Measurements from ENCODE around the gene NID2. TPM values are rescaled to one million over a fixed set of nuclear protein-coding genes. Genes with fewer than 3 reads are reported as not detected.
A peak's percentile ranks its signal among the peaks of the same experiment; 100 is the strongest.

Gene NID2
- total and polyA plus RNA-seq, 9 donors = 74.9 to 179 (median 112) TPM

DNA sequence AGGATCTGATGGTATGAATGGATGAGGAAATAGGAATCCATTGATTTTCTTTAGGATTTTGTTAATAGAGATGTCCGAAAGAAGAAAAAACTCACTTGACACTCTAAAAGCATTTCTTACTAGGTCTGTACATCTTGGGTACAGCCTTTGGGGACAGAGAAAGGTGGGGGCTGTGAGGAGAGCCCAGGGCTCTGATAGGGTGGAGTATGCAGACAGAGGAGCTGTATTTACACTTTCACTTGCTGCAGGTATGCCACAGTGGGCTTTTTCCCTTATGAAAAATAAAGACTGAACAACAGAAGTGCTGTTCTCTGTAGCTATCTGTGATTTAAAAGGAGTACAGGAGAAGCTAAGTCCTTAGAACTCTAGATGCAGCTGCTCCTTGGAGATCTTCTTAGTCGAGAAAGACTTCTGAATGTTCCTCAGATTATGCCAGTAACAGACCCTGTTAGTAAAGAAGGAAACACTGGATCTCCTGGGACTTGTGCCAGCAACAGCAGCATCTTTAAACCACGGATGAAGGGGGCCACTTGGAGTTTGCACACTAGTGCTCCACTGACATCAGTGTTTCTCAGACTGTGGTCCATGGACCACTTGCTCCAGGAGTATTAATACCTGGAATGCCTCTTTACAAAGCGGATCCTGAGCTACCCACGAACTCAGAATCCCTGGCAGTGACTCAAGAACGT is 98.9 kb downstream of the NID2 start:
- Histone ChIP-seq H3K4me1 (ENCODE audit: control insufficient read depth, insufficient read depth, low read length) (no peaks in the 10 kb centered on the region), H3K36me3 (ENCODE audit: control insufficient read depth, insufficient read depth, low read length) (peaks cover 2% of the 10 kb centered on the region), H3K9me3 (replicated peaks; ENCODE audit: control insufficient read depth, low read depth, low read length) (no peaks in the 10 kb centered on the region), H3K27ac (ENCODE audit: low read length) (no peak overlapping the region), H3K4me3 (ENCODE audit: low read length) (no peak overlapping the region), H3K27me3 (ENCODE audit: control insufficient read depth, insufficient read depth, low read length) (no peaks in the 10 kb centered on the region)
- no peak for DNase-seq
- 40% methylated on average over 5 of the region's 6 CpGs for WGBS (ENCODE audit: insufficient coverage)

GRCh38 chr14:51967521-51967920 is 101.3 kb downstream of the NID2 start:
- no peak overlapping the region for H3K27ac ChIP-seq (ENCODE audit: low read length)
- no peaks in the 10 kb centered on the region for H3K27me3 ChIP-seq (ENCODE audit: control insufficient read depth, insufficient read depth, low read length)
- no peak for DNase-seq
- peaks cover 2% of the 10 kb centered on the region for H3K36me3 ChIP-seq (ENCODE audit: control insufficient read depth, insufficient read depth, low read length)
- no peaks in the 10 kb centered on the region for H3K9me3 ChIP-seq (replicated peaks; ENCODE audit: control insufficient read depth, low read depth, low read length)
- H3K4me1 ChIP-seq (ENCODE audit: control insufficient read depth, insufficient read depth, low read length) = no peaks in the 10 kb centered on the region
- no CpG with 5 or more reads among the region's 2 CpGs for WGBS (ENCODE audit: insufficient coverage)
- no peak overlapping the region for H3K4me3 ChIP-seq (ENCODE audit: low read length)

- Histone ChIP-seq H3K27ac (ENCODE audit: low read length) (peak overlapping the region; percentile 80), H3K27me3 (ENCODE audit: control insufficient read depth, insufficient read depth, low read length) (no peaks in the 10 kb centered on the region), H3K9me3 (replicated peaks; ENCODE audit: control insufficient read depth, low read depth, low read length) (peaks cover 15% of the 10 kb centered on the region), H3K4me3 (ENCODE audit: low read length) (peak overlapping the region; percentile 14), H3K36me3 (ENCODE audit: control insufficient read depth, insufficient read depth, low read length) (peaks cover 7% of the 10 kb centered on the region), H3K4me1 (ENCODE audit: control insufficient read depth, insufficient read depth, low read length) (no peaks in the 10 kb centered on the region)
- WGBS (ENCODE audit: insufficient coverage) = no CpG with 5 or more reads among the region's 4 CpGs
- DNase-seq = peak; percentile 89
Observed at GRCh38 chr14:51963286-51963685, 105.6 kb downstream of the NID2 start.

- H3K9me3 ChIP-seq (replicated peaks; ENCODE audit: control insufficient read depth, low read depth, low read length) = peaks cover 20% of the 10 kb centered on the region
- 58% methylated on average over 1 of the region's 3 CpGs for WGBS (ENCODE audit: insufficient coverage)
- H3K4me1 ChIP-seq (ENCODE audit: control insufficient read depth, insufficient read depth, low read length) = no peaks in the 10 kb centered on the region
- H3K4me3 ChIP-seq (ENCODE audit: low read length) = no peak overlapping the region
- peak overlapping the region; percentile 80 for H3K27ac ChIP-seq (ENCODE audit: low read length)
- DNase-seq = no peak
- no peaks in the 10 kb centered on the region for H3K27me3 ChIP-seq (ENCODE audit: control insufficient read depth, insufficient read depth, low read length)
- peaks cover 8% of the 10 kb centered on the region for H3K36me3 ChIP-seq (ENCODE audit: control insufficient read depth, insufficient read depth, low read length)
Observed at GRCh38 chr14:51962711-51963110, 106.1 kb downstream of the NID2 start.

- peaks cover 22% of the 10 kb centered on the region for H3K9me3 ChIP-seq (replicated peaks; ENCODE audit: control insufficient read depth, low read depth, low read length)
- no peaks in the 10 kb centered on the region for H3K4me1 ChIP-seq (ENCODE audit: control insufficient read depth, insufficient read depth, low read length)
- no peaks in the 10 kb centered on the region for H3K27me3 ChIP-seq (ENCODE audit: control insufficient read depth, insufficient read depth, low read length)
- H3K36me3 ChIP-seq (ENCODE audit: control insufficient read depth, insufficient read depth, low read length) = peaks cover 7% of the 10 kb centered on the region
- DNase-seq = no peak
- H3K27ac ChIP-seq (ENCODE audit: low read length) = no peak overlapping the region
- H3K4me3 ChIP-seq (ENCODE audit: low read length) = no peak overlapping the region
Observed at GRCh38 chr14:51960866-51961265, 108.0 kb downstream of the NID2 start.

DNA sequence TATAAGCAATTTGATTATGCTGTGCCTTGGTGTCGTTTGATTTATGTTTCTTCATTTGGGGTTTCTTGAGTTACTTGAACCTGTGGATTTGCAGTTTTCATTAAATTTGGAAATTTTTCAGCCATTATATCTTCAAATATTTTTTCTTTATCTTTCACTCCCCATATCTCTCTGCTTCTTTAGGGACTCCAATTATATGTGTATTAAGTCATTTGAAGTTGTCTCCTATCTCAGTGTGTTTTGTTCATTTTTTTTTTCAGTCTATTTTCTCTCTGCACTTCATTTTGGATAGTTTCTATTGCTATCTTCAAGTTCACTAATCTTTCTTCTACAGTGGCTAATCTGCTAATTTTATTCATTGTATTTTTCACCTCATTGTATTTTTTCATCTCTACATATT is 108.9 kb downstream of the NID2 start:
- Histone ChIP-seq H3K9me3 (replicated peaks; ENCODE audit: control insufficient read depth, low read depth, low read length) (peaks cover 22% of the 10 kb centered on the region), H3K27me3 (ENCODE audit: control insufficient read depth, insufficient read depth, low read length) (no peaks in the 10 kb centered on the region), H3K27ac (ENCODE audit: low read length) (no peak overlapping the region), H3K4me1 (ENCODE audit: control insufficient read depth, insufficient read depth, low read length) (no peaks in the 10 kb centered on the region), H3K4me3 (ENCODE audit: low read length) (no peak overlapping the region), H3K36me3 (ENCODE audit: control insufficient read depth, insufficient read depth, low read length) (peaks cover 7% of the 10 kb centered on the region)
- WGBS (ENCODE audit: insufficient coverage) = no CpG with 5 or more reads among the region's 1 CpG
- DNase-seq = no peak

DNA sequence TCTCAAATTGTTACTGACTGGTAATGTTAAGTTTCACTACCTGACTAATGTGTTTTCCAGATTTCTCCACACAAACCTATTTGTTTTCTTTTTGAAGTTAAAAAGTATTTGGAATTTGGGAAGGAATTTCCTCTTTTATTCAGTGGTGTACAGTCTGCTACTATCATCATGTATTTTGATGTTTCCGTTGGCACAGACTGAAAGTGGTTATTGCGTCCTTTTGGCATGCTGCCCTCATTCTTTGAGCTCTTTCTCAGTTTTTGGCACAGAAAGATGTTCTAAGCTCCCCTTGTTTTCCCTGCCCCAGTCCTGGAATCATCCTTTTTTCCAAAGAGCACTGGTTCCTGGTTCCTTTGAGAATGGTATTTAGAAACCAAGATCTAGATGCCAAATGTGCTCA is 110.9 kb downstream of the NID2 start:
- WGBS (ENCODE audit: insufficient coverage) = 14% methylated on average over 1 of the region's 2 CpGs
- Histone ChIP-seq H3K9me3 (replicated peaks; ENCODE audit: control insufficient read depth, low read depth, low read length) (peaks cover 22% of the 10 kb centered on the region), H3K27ac (ENCODE audit: low read length) (no peak overlapping the region), H3K27me3 (ENCODE audit: control insufficient read depth, insufficient read depth, low read length) (no peaks in the 10 kb centered on the region), H3K36me3 (ENCODE audit: control insufficient read depth, insufficient read depth, low read length) (peaks cover 19% of the 10 kb centered on the region), H3K4me3 (ENCODE audit: low read length) (no peak overlapping the region), H3K4me1 (ENCODE audit: control insufficient read depth, insufficient read depth, low read length) (no peaks in the 10 kb centered on the region)
- peak; percentile 46 for DNase-seq

Other genes with a start within 250 kb of the NID2 start
- 36.8 TPM for gene GNG2, start 208.4 kb downstream of the NID2 start, total RNA-seq
- 10 to 100 TPM; 34.8 to 90.2 (median 46.2) TPM for gene GNG2, start 208.4 kb downstream of the NID2 start, polyA plus RNA-seq (ENCODE audit: insufficient read depth in 1 of 8, insufficient read length in 8 of 8, low replicate concordance in 1 of 8)
- gene RTRAF, start 79.5 kb downstream of the NID2 start, total RNA-seq = 152 TPM
- 100 to 1,000 TPM; 218 to 290 (median 238) TPM for gene RTRAF, start 79.5 kb downstream of the NID2 start, polyA plus RNA-seq (ENCODE audit: insufficient read depth in 1 of 8, insufficient read length in 8 of 8, low replicate concordance in 1 of 8)
- gene PTGDR, start 198.6 kb upstream of the NID2 start, total RNA-seq = 0.40 TPM
- under 1 TPM; 0.16 to 0.71 (median 0.42) TPM for gene PTGDR, start 198.6 kb upstream of the NID2 start, polyA plus RNA-seq (ENCODE audit: insufficient read depth in 1 of 8, insufficient read length in 8 of 8, low replicate concordance in 1 of 8)
- gene PTGER2, start 245.3 kb upstream of the NID2 start, total RNA-seq = 1.4 TPM
- gene PTGER2, start 245.3 kb upstream of the NID2 start, polyA plus RNA-seq (ENCODE audit: insufficient read depth in 1 of 8, insufficient read length in 8 of 8, low replicate concordance in 1 of 8) = 1 to 10 TPM in 6 of 8 donors, under 1 TPM in 2; 0.64 to 3.4 (median 1.3) TPM

Measured in muscle of leg (tissue), 11 donors.